PC-3 (cell line): Measurements from ENCODE around the gene DECR2. TPM values are rescaled to one million over a fixed set of nuclear protein-coding genes. Genes with fewer than 3 reads are reported as not detected.

Experiments
- ATAC-seq: fragments of 200-7000 bp; cut with Tn5 transposase; 2 replicates; pipeline ENCODE4 v1.9.1; 2020; ENCODE audit warnings: mild to moderate bottlenecking, moderate library complexity
- BruUV-seq: library from RNA; stranded (reverse); fragments of 400-500 nt; replicated peaks from 2 replicates; lab custom pipeline; 2021; lab: Mats Ljungman, UMichigan
- CTCF ChIA-PET: fragments of 300-600 bp; sonication (Branson Sonifier 250); formaldehyde crosslinking; loops from one replicate; lab custom pipeline; 2022; ENCODE audit warnings: antibody characterized with exemption; lab: Charles Lee
- POLR2A ChIA-PET: fragments of 300-600 bp; sonication (Branson Sonifier 250); formaldehyde crosslinking; loops from one replicate; lab custom pipeline; 2022; ENCODE audit warnings: antibody characterized with exemption; ENCODE audit not compliant: unreplicated experiment; lab: Charles Lee
- DNase-seq: peaks from one replicate; pipeline ENCODE4 v3.0.0-alpha.2; 2015
- H2AFZ ChIP-seq: fragments of 300-600 bp; sonication (generic); 2 replicates; pipeline ENCODE4 v1.6.0; 2016; ENCODE audit warnings: antibody characterized with exemption, low read length
- H3F3A ChIP-seq: fragments of 300-600 bp; sonication (generic); one replicate; pipeline ENCODE4 v1.6.0; 2017; ENCODE audit warnings: antibody characterized with exemption, low read length, control low read depth, mild to moderate bottlenecking; ENCODE audit not compliant: unreplicated experiment
- H3K27ac ChIP-seq: fragments of 300-600 bp; sonication (generic); 2 replicates; pipeline ENCODE4 v1.5.1; 2016; ENCODE audit warnings: mild to moderate bottlenecking, low read length
- H3K27me3 ChIP-seq: fragments of 300-600 bp; sonication (generic); 2 replicates; pipeline ENCODE4 v1.6.1; 2016; ENCODE audit warnings: low read length, mixed read lengths
- H3K36me3 ChIP-seq: fragments of 300-600 bp; sonication (generic); 2 replicates; pipeline ENCODE4 v1.6.1; 2016; ENCODE audit warnings: low read depth, mixed run types, low read length, mixed read lengths
- H3K4me1 ChIP-seq: fragments of 300-600 bp; sonication (generic); 2 replicates; pipeline ENCODE4 v1.5.1; 2016; ENCODE audit warnings: low read length; ENCODE audit not compliant: insufficient read depth
- H3K4me2 ChIP-seq: fragments of 300-600 bp; sonication (generic); 2 replicates; pipeline ENCODE4 v1.6.0; 2016; ENCODE audit warnings: low read length
- H3K4me3 ChIP-seq: fragments of 300-600 bp; sonication (generic); 2 replicates; pipeline ENCODE4 v1.5.1; 2016; ENCODE audit warnings: mild to moderate bottlenecking, low read length, mixed read lengths
- H3K79me2 ChIP-seq: fragments of 300-600 bp; sonication (generic); 2 replicates; pipeline ENCODE4 v1.6.1; 2017; ENCODE audit warnings: low read length, mixed read lengths
- H3K9ac ChIP-seq: fragments of 300-600 bp; sonication (generic); 2 replicates; pipeline ENCODE4 v1.6.0; 2016; ENCODE audit warnings: mild to moderate bottlenecking, low read length
- H3K9me2 ChIP-seq: fragments of 300-600 bp; sonication (generic); replicated peaks from 2 replicates; pipeline ENCODE4 v1.6.1; 2016; ENCODE audit warnings: mixed run types, low read length, mixed read lengths
- H3K9me3 ChIP-seq: fragments of 300-600 bp; sonication (generic); 2 replicates; pipeline ENCODE4 v1.6.1; 2016; ENCODE audit warnings: low read length, mixed read lengths
- H4K20me1 ChIP-seq: fragments of 300-600 bp; sonication (generic); 2 replicates; pipeline ENCODE4 v1.6.1; 2016; ENCODE audit warnings: low read length, mixed read lengths
- CTCF ChIP-seq: fragments of 300-600 bp; sonication (generic); conservative IDR thresholded peaks from 2 replicates; pipeline ENCODE4 v1.5.1; 2017; ENCODE audit warnings: antibody characterized with exemption, low read depth, mild to moderate bottlenecking, low read length
- EZH2 ChIP-seq: fragments of 300-600 bp; sonication (generic); IDR thresholded peaks from one replicate; pipeline ENCODE4 v1.6.1; 2017; ENCODE audit warnings: antibody characterized with exemption, mild to moderate bottlenecking, low read length; ENCODE audit not compliant: unreplicated experiment
- EZH2phosphoT487 ChIP-seq: fragments of 300-600 bp; sonication (generic); IDR thresholded peaks from 2 replicates; pipeline ENCODE4 v1.6.1; 2018; ENCODE audit warnings: mild to moderate bottlenecking, antibody characterized with exemption, low read length, borderline replicate concordance
- intact Hi-C: fragments of 100-400 bp; cut with micrococcal nuclease; formaldehyde crosslinking; loops from 2 replicates; pipeline ENCODE4 v1.9.0; 2023
- total RNA-seq: library from RNA; depleted of rRNA; stranded (reverse); fragments of >200 nt; gene quantifications from 2 replicates; pipeline ENCODE4 v1.2.3, GENCODE V29; 2014; rRNA removed

Gene DECR2
- total RNA-seq, 1 experiment from 2014 or later = 19.8 TPM

- BruUV-seq = no TSS peak
- DNase-seq (no peak), ATAC-seq (no peak)
- CTCF ChIA-PET = no interaction called here
- no peaks in the 10 kb centered on the region for H3K9me2 ChIP-seq
- no peak overlapping the region for H3K4me2 ChIP-seq
- H3K4me1 ChIP-seq = no peaks in the 10 kb centered on the region
- no peaks in the 10 kb centered on the region for H3K9me3 ChIP-seq
- POLR2A ChIA-PET = no interaction called here
- no peak for TF ChIP-seq EZH2phosphoT487
- no peak for TF ChIP-seq CTCF
- no peak for TF ChIP-seq EZH2
- H3K9ac ChIP-seq = no peak overlapping the region
- H3K79me2 ChIP-seq = no peaks in the 10 kb centered on the region
- H3K27me3 ChIP-seq = no peaks in the 10 kb centered on the region
- no peaks in the 10 kb centered on the region for H3K36me3 ChIP-seq
- H2AFZ ChIP-seq = no peak overlapping the region
- H3K27ac ChIP-seq = no peak overlapping the region
- H4K20me1 ChIP-seq = no peaks in the 10 kb centered on the region
- no peak overlapping the region for H3K4me3 ChIP-seq
- intact Hi-C loops = no loop called here
- no peaks in the 10 kb centered on the region for H3F3A ChIP-seq
These were observed 58.1 kb downstream of the DECR2 start for GRCh38 chr16:459761-460160.

GRCh38 chr16:460787-461186, 59.1 kb downstream of the DECR2 start:
- no peak overlapping the region for H3K4me2 ChIP-seq
- H3K9ac ChIP-seq = no peak overlapping the region
- no peaks in the 10 kb centered on the region for H3K9me2 ChIP-seq
- H3K79me2 ChIP-seq = no peaks in the 10 kb centered on the region
- POLR2A ChIA-PET = no interaction called here
- TF ChIP-seq EZH2 (no peak), EZH2phosphoT487 (no peak), CTCF (no peak)
- no peaks in the 10 kb centered on the region for H3F3A ChIP-seq
- H3K27me3 ChIP-seq = no peaks in the 10 kb centered on the region
- H3K36me3 ChIP-seq = no peaks in the 10 kb centered on the region
- ATAC-seq (no peak), DNase-seq (no peak)
- CTCF ChIA-PET = no interaction called here
- no TSS peak for BruUV-seq
- no peaks in the 10 kb centered on the region for H4K20me1 ChIP-seq
- H3K27ac ChIP-seq = no peak overlapping the region
- H2AFZ ChIP-seq = no peak overlapping the region
- intact Hi-C loops = no loop called here
- no peaks in the 10 kb centered on the region for H3K4me1 ChIP-seq
- H3K4me3 ChIP-seq = no peak overlapping the region
- no peaks in the 10 kb centered on the region for H3K9me3 ChIP-seq

Other genes starting within 250 kb of the DECR2 start
- not detected in 2 replicates for gene HBZ, start 249.2 kb upstream of the DECR2 start, total RNA-seq
- gene HBM, start 235.9 kb upstream of the DECR2 start, total RNA-seq = not detected in 2 replicates
- not detected in 2 replicates for gene HBA2, start 229.0 kb upstream of the DECR2 start, total RNA-seq
- gene HBA1, start 225.2 kb upstream of the DECR2 start, total RNA-seq = not detected in 2 replicates
- gene HBQ1, start 221.4 kb upstream of the DECR2 start, total RNA-seq = not detected in 2 replicates
- gene LUC7L, start 172.4 kb upstream of the DECR2 start, total RNA-seq = 46.0 and 61.9 TPM in 2 replicates
- 31.4 and 38.0 TPM in 2 replicates for gene FAM234A, start 167.1 kb upstream of the DECR2 start, total RNA-seq
- 1.2 and 1.5 TPM in 2 replicates for gene RGS11, start 125.9 kb upstream of the DECR2 start, total RNA-seq
- 0.35 TPM in 1 of 2 replicates, not detected in the other for gene ARHGDIG, start 121.3 kb upstream of the DECR2 start, total RNA-seq
- not detected in 2 replicates for gene PDIA2, start 118.7 kb upstream of the DECR2 start, total RNA-seq
- gene AXIN1, start 49.2 kb upstream of the DECR2 start, total RNA-seq = 26.9 and 50.8 TPM in 2 replicates
- 154 and 206 TPM in 2 replicates for gene MRPL28, start 31.3 kb upstream of the DECR2 start, total RNA-seq
- 40.8 and 56.5 TPM in 2 replicates for gene PGAP6, start 19.9 kb upstream of the DECR2 start, total RNA-seq
- gene NME4, start 4.7 kb upstream of the DECR2 start, total RNA-seq = 182 and 207 TPM in 2 replicates
- gene RAB11FIP3, start 23.8 kb downstream of the DECR2 start, total RNA-seq = 12.7 and 17.9 TPM in 2 replicates
- gene CAPN15, start 125.8 kb downstream of the DECR2 start, total RNA-seq = 60.4 and 78.1 TPM in 2 replicates
- not detected in 2 replicates for gene PRR35, start 158.5 kb downstream of the DECR2 start, total RNA-seq
- 0.44 TPM in 1 of 2 replicates, not detected in the other for gene NHLRC4, start 165.1 kb downstream of the DECR2 start, total RNA-seq
- 36.0 and 43.8 TPM in 2 replicates for gene PIGQ, start 168.1 kb downstream of the DECR2 start, total RNA-seq
- 19.5 and 27.0 TPM in 2 replicates for gene RAB40C, start 188.2 kb downstream of the DECR2 start, total RNA-seq
- 0.11 and 0.40 TPM in 2 replicates for gene WFIKKN1, start 229.1 kb downstream of the DECR2 start, total RNA-seq
- gene METTL26, start 234.4 kb downstream of the DECR2 start, total RNA-seq = 179 and 207 TPM in 2 replicates
- 83.5 and 84.6 TPM in 2 replicates for gene MCRIP2, start 239.9 kb downstream of the DECR2 start, total RNA-seq
- 44.4 and 72.4 TPM in 2 replicates for gene WDR90, start 247.5 kb downstream of the DECR2 start, total RNA-seq